ENCODE data around the gene SLC25A51.

DNA sequence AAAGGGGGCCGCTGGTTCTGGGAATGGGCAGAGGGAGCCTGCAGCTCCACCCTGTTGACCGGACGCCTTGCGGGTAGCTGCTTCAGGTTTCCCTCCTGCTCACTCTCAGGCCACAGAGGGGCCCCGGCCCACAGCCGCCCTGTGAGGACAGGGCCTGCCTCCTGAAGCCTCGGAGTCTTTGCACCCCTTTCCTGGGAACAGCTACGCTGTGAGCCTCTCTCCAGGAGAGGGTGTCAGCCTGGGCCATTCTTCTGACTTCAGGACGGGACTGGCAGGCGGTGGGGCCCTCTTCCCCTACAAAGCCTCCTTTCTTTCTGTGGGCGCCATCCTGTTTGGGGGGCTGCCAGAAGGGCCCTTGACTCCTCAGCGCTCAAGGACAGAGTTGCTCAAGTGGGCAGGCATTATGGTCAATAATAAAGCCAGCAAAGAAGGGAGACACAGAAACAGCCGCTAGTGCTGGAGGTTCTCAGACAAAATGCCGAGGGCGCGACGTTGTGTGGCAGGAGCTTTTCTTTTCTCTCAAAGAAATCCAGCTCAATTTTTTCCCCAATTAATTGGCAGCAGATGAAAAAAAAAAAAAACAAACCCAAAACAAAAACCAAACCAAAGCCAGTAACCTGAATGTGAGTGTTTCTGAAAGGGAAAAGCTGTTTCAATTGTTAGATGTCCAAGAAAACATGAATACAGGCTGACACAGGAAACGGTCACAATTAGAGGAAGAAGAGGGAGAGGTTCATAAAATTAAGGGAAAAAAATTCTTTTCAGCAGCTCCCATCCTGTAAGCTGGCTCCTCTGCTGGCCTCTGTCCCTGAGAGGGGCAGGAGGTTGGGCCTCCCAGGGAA, 12.8 kb upstream of the SLC25A51 start:
- TF ChIP-seq, protein P1, sequence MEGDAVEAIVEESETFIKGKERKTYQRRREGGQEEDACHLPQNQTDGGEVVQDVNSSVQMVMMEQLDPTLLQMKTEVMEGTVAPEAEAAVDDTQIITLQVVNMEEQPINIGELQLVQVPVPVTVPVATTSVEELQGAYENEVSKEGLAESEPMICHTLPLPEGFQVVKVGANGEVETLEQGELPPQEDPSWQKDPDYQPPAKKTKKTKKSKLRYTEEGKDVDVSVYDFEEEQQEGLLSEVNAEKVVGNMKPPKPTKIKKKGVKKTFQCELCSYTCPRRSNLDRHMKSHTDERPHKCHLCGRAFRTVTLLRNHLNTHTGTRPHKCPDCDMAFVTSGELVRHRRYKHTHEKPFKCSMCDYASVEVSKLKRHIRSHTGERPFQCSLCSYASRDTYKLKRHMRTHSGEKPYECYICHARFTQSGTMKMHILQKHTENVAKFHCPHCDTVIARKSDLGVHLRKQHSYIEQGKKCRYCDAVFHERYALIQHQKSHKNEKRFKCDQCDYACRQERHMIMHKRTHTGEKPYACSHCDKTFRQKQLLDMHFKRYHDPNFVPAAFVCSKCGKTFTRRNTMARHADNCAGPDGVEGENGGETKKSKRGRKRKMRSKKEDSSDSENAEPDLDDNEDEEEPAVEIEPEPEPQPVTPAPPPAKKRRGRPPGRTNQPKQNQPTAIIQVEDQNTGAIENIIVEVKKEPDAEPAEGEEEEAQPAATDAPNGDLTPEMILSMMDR (conservative IDR thresholded peaks at IDR 0.05; ENCODE audit: low read length) = no peak
- TF ChIP-seq EZH2phosphoT487 (IDR thresholded peaks at IDR 0.05; ENCODE audit: borderline replicate concordance) = no peak

Data from Loucy (cell line).